ENCODE results near the gene SPEF2.

SPEF2 gene

GRCh38 chr5:35626553-35626952 is 8.9 kb downstream of the SPEF2 start:
- H3K9ac ChIP-seq (ENCODE audit: insufficient read length, low read depth): no peak overlapping the region
- H3K4me1 ChIP-seq (ENCODE audit: insufficient read depth, insufficient read length): no peaks in the 10 kb centered on the region
- no peaks in the 10 kb centered on the region for H3K27me3 ChIP-seq (ENCODE audit: insufficient read depth, insufficient read length)
- DNase-seq (ENCODE audit: low read depth, low spot score): no peak
- no peak overlapping the region for H3K4me3 ChIP-seq (ENCODE audit: insufficient read length, low read depth)
- no peaks in the 10 kb centered on the region for H3K9me3 ChIP-seq (ENCODE audit: insufficient read depth, low read length)
- H3K36me3 ChIP-seq (ENCODE audit: insufficient read depth, insufficient read length, low read length): no peaks in the 10 kb centered on the region
- TF ChIP-seq ZNF274 (IDR thresholded peaks at IDR 0.05; ENCODE audit: low read depth, low read length): no peak
- TF ChIP-seq YY1 (IDR thresholded peaks at IDR 0.05; ENCODE audit: insufficient read depth, insufficient read length): no peak
- no peak for TF ChIP-seq SUZ12 (IDR thresholded peaks at IDR 0.05; ENCODE audit: extremely low read depth, insufficient read depth, insufficient read length)

GRCh38 chr5:35634326-35634725 is 16.7 kb downstream of the SPEF2 start:
- H3K27me3 ChIP-seq (ENCODE audit: insufficient read depth, insufficient read length): no peaks in the 10 kb centered on the region
- TF ChIP-seq ZNF274 (IDR thresholded peaks at IDR 0.05; ENCODE audit: low read depth, low read length) (no peak), YY1 (IDR thresholded peaks at IDR 0.05; ENCODE audit: insufficient read depth, insufficient read length) (no peak), SUZ12 (IDR thresholded peaks at IDR 0.05; ENCODE audit: extremely low read depth, insufficient read depth, insufficient read length) (no peak)
- no peaks in the 10 kb centered on the region for H3K4me1 ChIP-seq (ENCODE audit: insufficient read depth, insufficient read length)
- DNase-seq (ENCODE audit: low read depth, low spot score): no peak
- H3K9ac ChIP-seq (ENCODE audit: insufficient read length, low read depth): no peak overlapping the region
- H3K4me3 ChIP-seq (ENCODE audit: insufficient read length, low read depth): no peak overlapping the region
- H3K36me3 ChIP-seq (ENCODE audit: insufficient read depth, insufficient read length, low read length): no peaks in the 10 kb centered on the region
- peaks cover 3% of the 10 kb centered on the region; the same call in 1 of the 2 replicates for H3K9me3 ChIP-seq (ENCODE audit: insufficient read depth, low read length)

- no peaks in the 10 kb centered on the region for H3K4me1 ChIP-seq (ENCODE audit: insufficient read depth, insufficient read length)
- TF ChIP-seq ZNF274 (IDR thresholded peaks at IDR 0.05; ENCODE audit: low read depth, low read length): no peak
- TF ChIP-seq YY1 (IDR thresholded peaks at IDR 0.05; ENCODE audit: insufficient read depth, insufficient read length): no peak
- TF ChIP-seq SUZ12 (IDR thresholded peaks at IDR 0.05; ENCODE audit: extremely low read depth, insufficient read depth, insufficient read length): no peak
- no peaks in the 10 kb centered on the region for H3K27me3 ChIP-seq (ENCODE audit: insufficient read depth, insufficient read length)
- H3K36me3 ChIP-seq (ENCODE audit: insufficient read depth, insufficient read length, low read length): no peaks in the 10 kb centered on the region
- no peak for DNase-seq (ENCODE audit: low read depth, low spot score)
- no peak overlapping the region for H3K4me3 ChIP-seq (ENCODE audit: insufficient read length, low read depth)
- H3K9me3 ChIP-seq (ENCODE audit: insufficient read depth, low read length): no peaks in the 10 kb centered on the region
- H3K9ac ChIP-seq (ENCODE audit: insufficient read length, low read depth): no peak overlapping the region
Observed at GRCh38 chr5:35640623-35641022, 23.0 kb downstream of the SPEF2 start.

- H3K36me3 ChIP-seq (ENCODE audit: insufficient read depth, insufficient read length, low read length): no peaks in the 10 kb centered on the region
- H3K4me1 ChIP-seq (ENCODE audit: insufficient read depth, insufficient read length): no peaks in the 10 kb centered on the region
- DNase-seq (ENCODE audit: low read depth, low spot score): no peak
- H3K27me3 ChIP-seq (ENCODE audit: insufficient read depth, insufficient read length): no peaks in the 10 kb centered on the region
- H3K9me3 ChIP-seq (ENCODE audit: insufficient read depth, low read length): no peaks in the 10 kb centered on the region
- no peak overlapping the region for H3K4me3 ChIP-seq (ENCODE audit: insufficient read length, low read depth)
- TF ChIP-seq YY1 (IDR thresholded peaks at IDR 0.05; ENCODE audit: insufficient read depth, insufficient read length): no peak
- TF ChIP-seq SUZ12 (IDR thresholded peaks at IDR 0.05; ENCODE audit: extremely low read depth, insufficient read depth, insufficient read length): no peak
- no peak for TF ChIP-seq ZNF274 (IDR thresholded peaks at IDR 0.05; ENCODE audit: low read depth, low read length)
- H3K9ac ChIP-seq (ENCODE audit: insufficient read length, low read depth): no peak overlapping the region
Observed at GRCh38 chr5:35644543-35644942, 26.9 kb downstream of the SPEF2 start.

GRCh38 chr5:35647128-35647527 is 29.5 kb downstream of the SPEF2 start:
- Histone ChIP-seq H3K4me3 (ENCODE audit: insufficient read length, low read depth) (no peak overlapping the region), H3K36me3 (ENCODE audit: insufficient read depth, insufficient read length, low read length) (no peaks in the 10 kb centered on the region), H3K27me3 (ENCODE audit: insufficient read depth, insufficient read length) (no peaks in the 10 kb centered on the region), H3K4me1 (ENCODE audit: insufficient read depth, insufficient read length) (no peaks in the 10 kb centered on the region), H3K9me3 (ENCODE audit: insufficient read depth, low read length) (no peaks in the 10 kb centered on the region), H3K9ac (ENCODE audit: insufficient read length, low read depth) (no peak overlapping the region)
- TF ChIP-seq YY1 (IDR thresholded peaks at IDR 0.05; ENCODE audit: insufficient read depth, insufficient read length): no peak
- TF ChIP-seq ZNF274 (IDR thresholded peaks at IDR 0.05; ENCODE audit: low read depth, low read length): no peak
- no peak for TF ChIP-seq SUZ12 (IDR thresholded peaks at IDR 0.05; ENCODE audit: extremely low read depth, insufficient read depth, insufficient read length)
- no peak for DNase-seq (ENCODE audit: low read depth, low spot score)

- no peak overlapping the region for H3K9ac ChIP-seq (ENCODE audit: insufficient read length, low read depth)
- H3K9me3 ChIP-seq (ENCODE audit: insufficient read depth, low read length): no peaks in the 10 kb centered on the region
- H3K36me3 ChIP-seq (ENCODE audit: insufficient read depth, insufficient read length, low read length): no peaks in the 10 kb centered on the region
- TF ChIP-seq ZNF274 (IDR thresholded peaks at IDR 0.05; ENCODE audit: low read depth, low read length) (no peak), SUZ12 (IDR thresholded peaks at IDR 0.05; ENCODE audit: extremely low read depth, insufficient read depth, insufficient read length) (no peak), YY1 (IDR thresholded peaks at IDR 0.05; ENCODE audit: insufficient read depth, insufficient read length) (no peak)
- H3K4me1 ChIP-seq (ENCODE audit: insufficient read depth, insufficient read length): no peaks in the 10 kb centered on the region
- no peaks in the 10 kb centered on the region for H3K27me3 ChIP-seq (ENCODE audit: insufficient read depth, insufficient read length)
- H3K4me3 ChIP-seq (ENCODE audit: insufficient read length, low read depth): no peak overlapping the region
- DNase-seq (ENCODE audit: low read depth, low spot score): no peak
Observed at GRCh38 chr5:35647712-35648111, 30.0 kb downstream of the SPEF2 start.

GRCh38 chr5:35651002-35651756 is 33.5 kb downstream of the SPEF2 start:
- Histone ChIP-seq H3K36me3 (ENCODE audit: insufficient read depth, insufficient read length, low read length) (no peaks in the 10 kb centered on the region), H3K9ac (ENCODE audit: insufficient read length, low read depth) (no peak overlapping the region), H3K27me3 (ENCODE audit: insufficient read depth, insufficient read length) (no peaks in the 10 kb centered on the region), H3K4me3 (ENCODE audit: insufficient read length, low read depth) (no peak overlapping the region), H3K9me3 (ENCODE audit: insufficient read depth, low read length) (no peaks in the 10 kb centered on the region), H3K4me1 (ENCODE audit: insufficient read depth, insufficient read length) (no peaks in the 10 kb centered on the region)
- DNase-seq (ENCODE audit: low read depth, low spot score): peak; percentile 5
- TF ChIP-seq YY1 (IDR thresholded peaks at IDR 0.05; ENCODE audit: insufficient read depth, insufficient read length) (no peak), ZNF274 (IDR thresholded peaks at IDR 0.05; ENCODE audit: low read depth, low read length) (no peak), SUZ12 (IDR thresholded peaks at IDR 0.05; ENCODE audit: extremely low read depth, insufficient read depth, insufficient read length) (no peak)

All from NT2/D1 (cell line).